GM06990 (cell line): ENCODE measurements around the gene SNPH.

Experiments
- DNase-seq: peaks from one replicate; pipeline ENCODE4 v3.0.0-alpha.2; 2011; ENCODE audit not compliant: insufficient read length; ENCODE audit errors: extremely low read depth
- H3K27me3 ChIP-seq: replicated peaks from 2 replicates; pipeline ENCODE4 v1.6.0; 2011; ENCODE audit warnings: low read length; ENCODE audit not compliant: control insufficient read depth, insufficient read depth
- H3K36me3 ChIP-seq: 2 replicates; pipeline ENCODE4 v1.5.1; 2011; ENCODE audit warnings: low read length; ENCODE audit not compliant: control insufficient read depth, insufficient read depth
- H3K4me3 ChIP-seq: replicated peaks from 2 replicates; pipeline ENCODE4 v1.5.1; 2011; ENCODE audit warnings: low read depth, mild to moderate bottlenecking, control low read depth, low read length
- TF ChIP-seq, protein P1 (sequence below): IDR thresholded peaks from 2 replicates; pipeline ENCODE4 v1.5.1; 2011; ENCODE audit warnings: low read length, control low read depth, mild to moderate bottlenecking, inconsistent platforms; ENCODE audit not compliant: insufficient read depth, poor library complexity, severe bottlenecking

Gene SNPH

DNA sequence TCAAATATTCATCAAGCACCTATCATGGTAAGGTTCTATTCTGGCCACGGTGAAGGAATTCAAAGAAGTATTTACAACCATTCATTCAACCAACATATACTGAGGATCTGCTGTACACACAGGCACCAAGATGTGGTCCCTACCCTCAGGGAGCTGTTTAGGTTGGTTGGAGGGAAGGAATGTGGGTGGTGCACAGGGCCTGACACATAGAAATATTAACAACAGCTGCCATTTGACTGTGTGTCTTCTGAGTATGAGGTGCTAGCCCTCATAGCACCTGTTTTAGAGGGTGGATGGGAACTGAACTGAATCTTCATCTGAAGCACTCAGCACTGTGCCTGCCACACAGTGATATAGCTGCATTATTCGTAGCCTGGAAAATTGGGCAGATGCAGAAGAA, 7.3 kb downstream of the SNPH start:
- no peak for DNase-seq
- no peak overlapping the region for H3K4me3 ChIP-seq
- TF ChIP-seq, protein P1, sequence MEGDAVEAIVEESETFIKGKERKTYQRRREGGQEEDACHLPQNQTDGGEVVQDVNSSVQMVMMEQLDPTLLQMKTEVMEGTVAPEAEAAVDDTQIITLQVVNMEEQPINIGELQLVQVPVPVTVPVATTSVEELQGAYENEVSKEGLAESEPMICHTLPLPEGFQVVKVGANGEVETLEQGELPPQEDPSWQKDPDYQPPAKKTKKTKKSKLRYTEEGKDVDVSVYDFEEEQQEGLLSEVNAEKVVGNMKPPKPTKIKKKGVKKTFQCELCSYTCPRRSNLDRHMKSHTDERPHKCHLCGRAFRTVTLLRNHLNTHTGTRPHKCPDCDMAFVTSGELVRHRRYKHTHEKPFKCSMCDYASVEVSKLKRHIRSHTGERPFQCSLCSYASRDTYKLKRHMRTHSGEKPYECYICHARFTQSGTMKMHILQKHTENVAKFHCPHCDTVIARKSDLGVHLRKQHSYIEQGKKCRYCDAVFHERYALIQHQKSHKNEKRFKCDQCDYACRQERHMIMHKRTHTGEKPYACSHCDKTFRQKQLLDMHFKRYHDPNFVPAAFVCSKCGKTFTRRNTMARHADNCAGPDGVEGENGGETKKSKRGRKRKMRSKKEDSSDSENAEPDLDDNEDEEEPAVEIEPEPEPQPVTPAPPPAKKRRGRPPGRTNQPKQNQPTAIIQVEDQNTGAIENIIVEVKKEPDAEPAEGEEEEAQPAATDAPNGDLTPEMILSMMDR, result no peak
- no peaks in the 10 kb centered on the region for H3K27me3 ChIP-seq
- no peaks in the 10 kb centered on the region for H3K36me3 ChIP-seq

DNA sequence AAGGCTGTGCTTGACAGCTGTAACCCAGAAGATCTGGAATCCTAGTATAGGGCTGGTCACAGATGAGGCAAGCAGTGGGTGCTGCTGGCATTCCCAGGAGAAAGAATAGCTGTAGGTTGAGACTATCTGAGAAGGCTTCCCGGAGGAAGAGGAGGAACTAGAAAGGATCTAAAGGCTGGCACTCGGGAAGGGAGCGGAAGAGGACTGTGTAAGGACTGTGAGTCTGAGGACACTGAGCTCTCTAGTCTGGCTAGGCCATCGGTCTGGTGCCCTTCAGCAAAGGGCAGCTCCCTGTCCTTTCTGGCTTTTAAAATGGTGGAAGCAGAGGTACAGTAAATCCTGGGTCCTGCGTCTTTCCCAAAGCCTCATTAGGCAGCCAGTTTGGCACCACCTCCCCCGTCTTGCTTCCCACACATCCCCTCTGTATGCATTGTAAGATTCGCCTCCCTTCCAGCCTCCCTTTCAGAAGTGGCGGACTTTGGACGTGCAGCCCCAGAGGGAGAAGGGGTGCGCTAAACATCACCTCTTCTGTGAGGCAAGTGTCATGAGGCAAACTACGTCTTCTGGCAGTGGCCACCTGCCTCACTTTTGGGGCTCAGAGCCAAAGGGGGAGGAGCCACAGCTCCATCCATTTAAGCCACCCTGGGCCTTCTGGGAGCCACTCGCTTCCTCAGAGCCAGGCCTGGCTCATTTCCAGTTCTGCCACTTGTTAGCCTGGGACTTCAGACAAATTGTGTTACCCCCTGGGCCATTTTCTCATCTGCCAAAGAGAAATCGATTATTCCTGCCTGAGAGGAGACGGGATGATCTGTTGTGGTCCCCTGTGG, 8.6 kb downstream of the SNPH start:
- no peak for DNase-seq
- no peak overlapping the region for H3K4me3 ChIP-seq

DNA sequence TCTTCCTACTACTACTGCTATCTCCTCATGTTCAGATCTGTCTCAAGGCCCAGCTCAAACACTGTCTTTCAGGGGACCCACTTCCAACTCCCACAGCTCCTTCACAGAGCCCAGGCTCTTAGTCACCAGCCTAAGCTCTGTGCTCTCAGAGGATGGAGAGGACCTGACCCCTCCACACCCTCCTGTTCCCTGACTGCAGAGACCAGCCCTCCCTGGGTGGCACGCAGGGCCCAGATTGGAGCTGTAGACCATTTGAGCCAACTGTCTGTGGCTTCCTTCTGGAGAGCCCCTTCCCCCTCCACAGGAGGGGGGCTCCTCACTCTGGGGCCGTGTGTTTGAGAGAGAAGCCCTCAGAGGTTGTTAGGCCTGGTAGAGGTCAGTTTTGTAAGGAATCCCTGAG, 9.8 kb downstream of the SNPH start:
- DNase-seq, result no peak
- H3K36me3 ChIP-seq, result no peaks in the 10 kb centered on the region
- no peak overlapping the region for H3K4me3 ChIP-seq
- no peaks in the 10 kb centered on the region for H3K27me3 ChIP-seq
- TF ChIP-seq, protein P1, result no peak

More for the DNA sequence above, 8.6 kb downstream of the SNPH start:
- Histone ChIP-seq H3K27me3 (no peaks in the 10 kb centered on the region), H3K36me3 (no peaks in the 10 kb centered on the region)
- TF ChIP-seq, protein P1, result no peak

DNA sequence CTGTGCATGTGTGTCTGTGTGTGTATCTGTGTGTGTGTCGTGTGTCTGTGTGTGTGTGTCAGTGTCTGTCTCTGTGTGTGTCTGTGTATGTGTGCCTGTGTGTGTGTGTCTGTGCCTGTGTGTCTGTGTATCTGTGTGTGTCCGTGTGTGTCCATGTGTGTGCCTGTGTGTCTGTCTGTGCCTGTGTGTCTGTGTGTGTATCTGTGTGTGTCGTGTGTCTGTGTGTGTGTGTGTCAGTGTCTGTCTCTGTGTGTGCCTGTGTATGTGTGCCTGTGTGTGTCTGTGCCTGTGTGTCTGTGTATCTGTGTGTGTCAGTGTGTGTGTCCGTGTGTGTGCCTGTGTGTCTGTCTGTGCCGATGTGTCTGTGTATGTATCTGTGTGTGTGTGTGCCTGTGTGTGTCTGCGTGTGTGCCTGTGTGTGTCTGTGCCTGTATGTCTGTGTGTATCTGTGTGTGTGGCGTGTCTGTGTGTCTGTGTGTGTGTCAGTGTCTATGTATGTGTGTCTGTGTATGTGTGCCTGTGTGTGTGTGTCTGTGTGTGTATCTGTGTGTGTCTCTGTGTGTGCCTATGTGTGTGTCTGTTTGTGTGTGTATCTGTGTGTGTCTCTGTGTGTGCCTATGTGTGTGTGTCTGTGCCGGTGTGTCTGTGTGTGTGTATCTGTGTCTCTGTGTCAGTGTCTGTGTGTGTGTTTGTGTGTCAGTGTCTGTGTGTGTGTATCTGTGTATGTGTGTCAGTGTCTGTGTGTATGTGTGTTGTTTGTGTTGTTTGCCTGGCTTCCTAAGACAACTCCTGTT, 11.6 kb downstream of the SNPH start:
- H3K27me3 ChIP-seq, result no peaks in the 10 kb centered on the region

DNA sequence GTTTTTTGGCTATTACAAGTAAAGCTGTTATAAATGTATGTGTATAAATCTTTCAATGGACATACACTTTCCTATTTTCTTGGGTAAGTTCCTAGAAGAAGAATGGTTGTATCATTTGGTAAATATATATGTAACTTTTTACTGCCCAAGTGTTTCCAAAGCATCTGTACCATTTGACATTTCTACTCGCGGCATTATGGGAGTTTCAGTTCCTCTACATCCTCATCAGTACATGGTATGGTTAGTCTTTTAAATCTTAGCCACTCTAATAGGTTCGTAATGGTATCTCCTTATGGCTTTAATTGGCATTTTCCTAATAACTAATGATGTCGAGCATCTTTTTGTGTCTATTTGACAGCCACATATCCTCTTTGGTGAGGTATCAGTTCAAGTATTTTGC, 12.9 kb downstream of the SNPH start:
- Histone ChIP-seq H3K27me3 (no peaks in the 10 kb centered on the region), H3K36me3 (no peaks in the 10 kb centered on the region), H3K4me3 (no peak overlapping the region)
- no peak for DNase-seq
- TF ChIP-seq, protein P1, result no peak

More for the DNA sequence above, 11.6 kb downstream of the SNPH start:
- no peak for DNase-seq
- H3K4me3 ChIP-seq, result no peak overlapping the region
- H3K36me3 ChIP-seq, result no peaks in the 10 kb centered on the region
- TF ChIP-seq, protein P1, result no peak
